ENCODE measurements around the gene PTPRM. TPM values are rescaled to one million over a fixed set of nuclear protein-coding genes. Genes with fewer than 3 reads are reported as not detected.

Gene PTPRM
- total RNA-seq, 1 donor from 2014 or later, result 256 TPM

- DNase-seq (ENCODE audit: extremely low read depth, low read depth, low spot score), result peak; percentile 82
Observed at GRCh38 chr18:7878265-7879211, 311.4 kb downstream of the PTPRM start.

DNA sequence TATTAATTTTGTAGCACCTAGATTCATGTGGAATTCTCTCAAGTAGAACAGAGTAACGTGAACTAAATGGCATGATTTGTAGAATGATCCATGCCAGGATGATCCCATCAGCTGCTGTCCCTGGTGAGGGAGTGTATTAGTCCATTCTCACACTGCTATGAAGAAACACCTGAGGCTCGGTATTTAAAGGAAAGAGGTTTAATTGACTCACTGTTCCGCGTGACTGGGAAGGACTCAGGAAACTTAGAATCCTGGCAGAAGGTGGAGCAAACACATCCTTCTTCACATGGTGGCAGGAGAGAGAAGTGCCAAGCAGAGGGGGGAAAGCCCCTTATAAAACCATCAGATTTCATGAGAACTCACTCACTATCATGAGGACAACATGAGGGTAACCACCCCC lies 312.6 kb downstream of the PTPRM start:
- DNase-seq (ENCODE audit: extremely low read depth, low read depth, low spot score), result no peak

DNA sequence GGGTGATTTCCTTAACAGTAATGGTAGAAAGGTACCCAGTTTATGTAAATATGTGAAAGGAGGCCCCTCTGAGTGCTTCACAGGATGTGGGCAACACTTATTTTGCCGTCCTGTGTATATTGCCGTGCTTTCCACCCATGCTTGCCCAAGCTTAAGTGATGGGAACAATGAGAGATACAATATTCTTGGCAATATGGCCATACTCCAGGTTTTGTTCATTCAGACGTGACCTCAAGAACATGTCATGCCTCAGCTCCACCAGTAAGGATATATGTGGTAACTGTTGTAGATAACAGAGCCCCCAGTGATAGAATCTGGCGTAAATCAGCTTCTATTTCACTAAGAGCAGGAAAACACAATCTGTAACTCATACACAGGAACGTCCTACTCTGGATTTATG lies 318.7 kb downstream of the PTPRM start:
- DNase-seq (ENCODE audit: extremely low read depth, low read depth, low spot score), result no peak

- DNase-seq (ENCODE audit: extremely low read depth, low read depth, low spot score), result no peak
Observed at GRCh38 chr18:7886436-7886835, 319.3 kb downstream of the PTPRM start.

DNA sequence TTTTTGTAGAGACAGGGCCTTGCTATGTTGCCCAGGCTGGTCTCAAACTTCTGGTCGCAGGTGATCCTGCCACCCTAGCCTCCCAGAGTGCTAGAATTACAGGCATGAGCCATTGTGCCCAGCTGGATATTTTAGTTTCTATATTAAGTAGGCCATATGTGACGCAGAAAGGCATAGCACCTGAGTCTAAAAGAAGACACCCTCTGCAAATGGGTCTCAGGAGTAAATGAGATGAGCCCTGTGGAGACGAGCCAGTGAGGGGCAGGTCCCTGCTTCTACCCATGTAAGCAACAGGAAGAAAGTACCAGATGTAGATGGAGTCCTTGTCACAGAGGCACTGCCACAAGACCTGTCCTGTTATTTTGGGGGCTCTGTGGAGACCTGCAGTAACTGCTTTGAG lies 322.4 kb downstream of the PTPRM start:
- no peak for DNase-seq (ENCODE audit: extremely low read depth, low read depth, low spot score)

DNA sequence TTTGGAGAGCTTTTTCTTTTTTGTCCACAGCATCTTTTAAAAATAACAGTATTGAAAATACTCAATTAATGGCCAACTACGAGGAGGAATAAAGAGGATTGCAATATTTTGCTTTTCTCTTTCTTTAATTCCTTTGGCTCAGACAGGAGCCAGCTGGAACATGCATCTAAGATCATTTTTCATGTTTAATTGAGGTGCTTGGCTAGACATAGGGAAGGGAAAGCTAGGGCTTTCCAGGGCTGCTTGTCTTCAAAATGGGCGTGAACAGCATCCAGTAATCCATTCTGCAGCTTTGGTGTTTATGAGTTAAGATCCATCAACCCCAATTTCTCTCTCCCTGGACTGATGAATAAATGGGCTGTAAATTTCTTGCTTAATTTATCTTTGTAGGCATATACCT lies 323.0 kb downstream of the PTPRM start:
- no peak for DNase-seq (ENCODE audit: extremely low read depth, low read depth, low spot score)

- DNase-seq (ENCODE audit: extremely low read depth, low read depth, low spot score), result no peak
Observed at GRCh38 chr18:7892556-7892955, 325.4 kb downstream of the PTPRM start.

DNA sequence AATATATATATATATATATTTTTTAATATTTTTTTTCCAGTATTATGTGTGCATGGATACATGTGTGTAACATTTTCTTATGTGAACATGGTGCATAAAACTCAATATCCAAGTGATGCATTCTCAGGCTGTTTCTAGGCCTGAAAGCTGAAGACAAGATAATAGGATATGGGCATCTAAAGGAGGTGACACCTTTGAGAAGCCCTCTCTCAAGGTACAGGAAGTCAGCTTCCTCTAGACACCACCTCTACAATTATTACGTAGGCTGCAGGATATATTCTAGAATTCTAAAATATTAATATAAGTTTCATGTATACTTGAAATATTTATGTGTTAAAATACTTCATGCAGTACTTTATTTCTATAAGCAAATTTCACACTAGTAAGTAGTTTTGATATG lies 327.5 kb downstream of the PTPRM start:
- no peak for DNase-seq (ENCODE audit: extremely low read depth, low read depth, low spot score)

DNA sequence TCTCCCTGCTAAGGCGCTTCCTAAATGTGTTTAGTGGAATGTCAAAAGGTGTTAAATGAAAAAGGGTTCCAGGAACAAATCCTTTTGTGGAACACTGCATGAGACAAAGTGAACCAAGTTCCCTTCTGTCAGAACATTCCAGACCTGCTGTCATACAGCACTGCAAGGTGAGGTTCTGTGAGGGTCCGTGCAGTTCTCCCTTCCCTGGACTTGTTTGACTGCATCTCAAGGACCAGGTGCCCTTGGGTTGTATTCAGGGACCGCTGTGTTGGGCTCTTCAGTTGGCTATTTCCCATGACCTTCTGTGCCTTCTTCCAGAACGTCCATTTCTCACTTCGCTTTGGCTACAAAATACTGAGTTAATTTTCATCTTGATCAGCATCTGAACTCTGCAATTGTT lies 328.2 kb downstream of the PTPRM start:
- DNase-seq (ENCODE audit: extremely low read depth, low read depth, low spot score), result no peak

DNA sequence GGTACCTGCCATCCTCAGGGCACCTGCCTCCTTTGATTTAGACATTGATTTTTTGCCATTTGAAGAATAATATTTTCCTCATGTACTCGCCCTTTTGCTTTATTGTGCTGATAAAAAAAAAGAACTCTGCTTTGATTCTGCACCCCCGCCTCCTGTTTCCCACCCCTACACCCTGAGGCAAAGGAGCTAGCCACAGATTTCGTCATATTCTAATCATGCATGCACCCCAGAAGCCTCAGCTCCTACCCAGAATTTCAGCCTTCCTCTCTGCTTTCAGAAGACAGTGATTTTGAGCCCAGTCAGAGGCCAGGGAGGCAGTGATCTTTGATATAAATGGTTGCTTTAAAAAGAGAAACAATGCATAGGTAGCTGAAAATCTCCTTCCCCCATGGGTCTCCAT lies 329.0 kb downstream of the PTPRM start:
- no peak for DNase-seq (ENCODE audit: extremely low read depth, low read depth, low spot score)

- DNase-seq (ENCODE audit: extremely low read depth, low read depth, low spot score), result no peak
Observed at GRCh38 chr18:7896805-7897518, 329.8 kb downstream of the PTPRM start.

DNA sequence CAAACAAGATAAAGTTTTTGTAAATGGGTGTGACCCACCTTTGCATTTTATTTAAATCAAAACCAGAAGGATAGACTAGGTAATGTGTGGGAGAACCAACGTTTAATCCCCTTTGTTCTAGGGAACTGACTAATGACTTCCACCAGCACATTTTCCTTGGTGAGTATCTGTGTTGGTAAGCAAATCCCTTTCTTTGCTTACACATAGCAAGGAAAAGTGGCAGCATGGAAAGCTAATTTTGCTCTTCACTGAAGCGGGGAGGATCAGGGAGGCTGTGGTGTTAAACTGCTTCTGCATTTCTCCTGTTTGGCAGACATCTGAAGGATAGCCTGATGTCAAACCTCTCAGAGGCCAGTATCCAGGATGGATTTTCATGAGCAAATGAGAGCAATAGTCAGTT lies 331.1 kb downstream of the PTPRM start:
- no peak for DNase-seq (ENCODE audit: extremely low read depth, low read depth, low spot score)

- no peak for DNase-seq (ENCODE audit: extremely low read depth, low read depth, low spot score)
Observed at GRCh38 chr18:7899078-7899477, 332.0 kb downstream of the PTPRM start.

DNA sequence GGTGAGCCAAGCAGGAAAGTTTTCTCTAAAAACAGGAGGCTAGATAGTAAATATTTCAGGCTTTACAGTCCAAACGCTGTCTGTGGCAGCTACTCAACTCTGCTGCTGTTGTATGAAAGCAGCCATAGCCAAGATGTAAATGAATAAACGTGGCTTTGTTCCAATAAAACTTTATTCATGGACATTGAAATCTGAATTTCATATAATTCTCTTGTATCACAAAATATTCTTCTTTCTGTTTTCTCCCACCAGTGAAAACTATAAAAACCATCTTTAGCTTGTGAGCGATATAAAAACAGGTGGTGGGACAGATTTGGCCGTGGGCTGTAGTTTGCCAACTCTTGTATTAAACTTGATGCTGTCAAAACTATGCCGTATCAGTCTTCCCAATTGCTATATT lies 333.0 kb downstream of the PTPRM start:
- no peak for DNase-seq (ENCODE audit: extremely low read depth, low read depth, low spot score)

GRCh38 chr18:7901657-7902056 lies 334.5 kb downstream of the PTPRM start:
- no peak for DNase-seq (ENCODE audit: extremely low read depth, low read depth, low spot score)

DNA sequence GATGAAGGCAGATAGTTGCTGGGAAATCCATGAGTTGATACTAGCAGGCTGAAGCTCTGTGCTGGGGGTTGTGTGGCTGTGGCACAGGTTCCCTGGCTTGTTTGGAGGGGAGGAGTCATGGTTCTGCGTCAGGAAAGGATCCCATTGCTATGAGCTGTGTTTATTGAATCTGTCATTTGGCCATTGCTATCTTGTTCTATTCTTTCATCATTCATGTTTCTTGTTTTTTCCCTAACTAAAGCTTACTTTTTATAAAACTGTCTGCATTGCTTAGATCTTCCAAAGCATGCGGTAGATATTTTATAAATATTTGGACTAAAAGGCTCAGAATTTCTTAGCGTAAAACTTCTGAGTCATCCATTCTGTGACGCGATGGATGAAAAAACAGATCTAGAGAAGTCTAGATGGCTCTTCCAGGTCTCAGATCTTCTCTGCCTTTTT lies 335.3 kb downstream of the PTPRM start:
- no peak for DNase-seq (ENCODE audit: extremely low read depth, low read depth, low spot score)

DNA sequence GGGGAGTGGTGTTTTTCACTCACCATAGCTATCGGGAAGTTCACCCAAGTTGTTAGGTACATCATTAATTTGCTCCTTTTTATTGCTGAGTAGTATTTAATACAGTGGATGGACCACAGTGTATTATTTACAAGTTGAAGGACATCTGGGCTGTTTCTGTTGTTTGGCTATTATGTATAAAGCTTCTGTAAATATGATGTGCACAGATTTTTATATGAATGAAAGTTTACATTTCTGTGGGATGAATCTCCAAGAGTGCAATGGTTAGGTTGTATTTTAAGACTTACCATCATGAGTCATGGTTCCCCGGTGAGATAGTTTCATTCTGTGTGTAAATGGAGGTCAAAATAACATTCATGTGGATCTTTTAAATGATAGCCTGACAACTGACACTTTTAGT lies 337.4 kb downstream of the PTPRM start:
- DNase-seq (ENCODE audit: extremely low read depth, low read depth, low spot score), result no peak

DNA sequence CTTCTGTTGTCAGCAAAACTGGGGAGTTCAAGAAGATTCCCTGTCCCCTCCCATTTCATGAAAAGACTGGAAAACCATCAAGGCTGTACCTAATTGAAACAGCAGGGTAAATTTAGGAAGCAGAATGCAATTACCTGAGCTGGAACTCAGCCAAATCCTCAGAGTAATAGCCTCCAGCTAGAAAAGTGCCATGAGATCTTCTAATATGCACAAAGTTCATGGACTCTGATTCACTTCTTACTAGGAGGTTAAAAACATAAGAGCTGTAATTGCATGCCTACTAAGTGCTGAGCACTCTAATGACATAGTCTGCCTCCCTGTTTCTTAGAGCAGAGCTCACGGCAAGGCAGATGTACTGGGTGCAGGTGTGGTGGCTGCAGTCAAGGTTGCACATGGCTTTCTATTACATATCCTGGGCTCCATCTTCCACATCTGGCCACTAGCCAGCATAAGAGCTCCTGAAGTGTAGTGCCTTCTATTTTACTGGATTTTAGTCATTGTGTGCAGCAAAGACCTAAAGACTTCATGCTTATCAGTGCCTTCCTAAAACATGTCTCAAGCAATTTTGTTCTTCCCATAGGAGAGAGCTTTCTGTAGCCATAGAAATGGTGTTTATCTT lies 341.7 kb downstream of the PTPRM start:
- no peak for DNase-seq (ENCODE audit: extremely low read depth, low read depth, low spot score)

- DNase-seq (ENCODE audit: extremely low read depth, low read depth, low spot score), result no peak
Observed at GRCh38 chr18:7914834-7915670, 347.9 kb downstream of the PTPRM start.

- DNase-seq (ENCODE audit: extremely low read depth, low read depth, low spot score), result no peak
Observed at GRCh38 chr18:7918701-7919100, 351.6 kb downstream of the PTPRM start.

DNA sequence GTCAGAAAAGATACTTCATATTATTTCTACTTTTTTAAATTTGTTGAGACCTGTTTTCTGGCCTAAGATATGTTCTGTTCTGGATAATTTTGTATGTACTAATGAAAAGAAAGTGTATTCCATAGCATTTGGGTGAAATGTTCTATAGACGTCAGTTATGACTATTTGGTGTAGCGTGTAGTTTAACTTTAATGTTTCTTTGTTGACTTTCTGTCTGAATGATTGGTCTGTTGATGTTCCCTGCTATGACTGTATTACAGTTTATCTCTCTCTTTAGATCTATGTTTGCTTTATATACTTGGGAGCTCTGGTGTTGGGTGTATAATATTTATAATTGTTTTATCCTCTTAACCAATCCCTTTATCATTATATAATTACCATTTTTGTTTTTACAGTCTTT lies 352.4 kb downstream of the PTPRM start:
- no peak for DNase-seq (ENCODE audit: extremely low read depth, low read depth, low spot score)

Measured in glomerular endothelial cell (primary cell).